ENCODE measurements around the gene COL1A2.

COL1A2 gene

GRCh38 chr7:94382746-94383145 is 11.9 kb upstream of the COL1A2 start:
- TF ChIP-seq USF1 (IDR thresholded peaks at IDR 0.05) (no peak), CEBPB (IDR thresholded peaks at IDR 0.05) (no peak), NFIC (IDR thresholded peaks at IDR 0.05) (no peak), ZBTB7A (IDR thresholded peaks at IDR 0.05; ENCODE audit: low read depth) (no peak)

DNA sequence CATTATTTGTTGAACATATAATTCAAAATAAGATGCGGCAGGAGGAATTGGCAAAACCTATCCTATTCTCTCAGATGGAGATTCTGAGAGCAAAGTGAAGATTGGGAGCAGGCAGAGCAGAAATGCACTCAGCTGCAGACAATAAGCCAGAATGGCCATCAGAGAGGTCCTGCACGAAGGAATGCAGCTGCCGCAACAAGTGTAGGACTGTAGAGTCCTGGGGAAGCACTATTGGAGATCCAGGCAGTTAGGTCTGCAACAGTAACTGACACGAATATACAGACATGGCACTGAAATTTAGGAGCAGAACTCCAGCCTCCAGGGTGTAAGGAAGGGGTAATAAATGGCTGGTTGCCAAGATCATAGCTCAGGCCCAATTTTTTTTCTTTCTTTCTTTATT is 10.4 kb upstream of the COL1A2 start:
- TF ChIP-seq NFIC (IDR thresholded peaks at IDR 0.05) (no peak), CREB1 (IDR thresholded peaks at IDR 0.05; ENCODE audit: low read depth) (no peak), TCF12 (IDR thresholded peaks at IDR 0.05; ENCODE audit: low read depth) (no peak), YY1 (IDR thresholded peaks at IDR 0.05; ENCODE audit: low read depth) (no peak), RAD21 (IDR thresholded peaks at IDR 0.05; ENCODE audit: low read depth) (no peak), FOXM1 (IDR thresholded peaks at IDR 0.05; ENCODE audit: borderline replicate concordance, low read depth) (no peak), USF1 (IDR thresholded peaks at IDR 0.05) (no peak), TAF1 (IDR thresholded peaks at IDR 0.05; ENCODE audit: low read depth) (no peak), EP300 (IDR thresholded peaks at IDR 0.05; ENCODE audit: borderline replicate concordance) (no peak), EGR1 (IDR thresholded peaks at IDR 0.05) (no peak), ZBTB7A (IDR thresholded peaks at IDR 0.05; ENCODE audit: low read depth) (no peak), CEBPB (IDR thresholded peaks at IDR 0.05) (no peak), TEAD4 (IDR thresholded peaks at IDR 0.05) (no peak)
- TF ChIP-seq, protein P1, sequence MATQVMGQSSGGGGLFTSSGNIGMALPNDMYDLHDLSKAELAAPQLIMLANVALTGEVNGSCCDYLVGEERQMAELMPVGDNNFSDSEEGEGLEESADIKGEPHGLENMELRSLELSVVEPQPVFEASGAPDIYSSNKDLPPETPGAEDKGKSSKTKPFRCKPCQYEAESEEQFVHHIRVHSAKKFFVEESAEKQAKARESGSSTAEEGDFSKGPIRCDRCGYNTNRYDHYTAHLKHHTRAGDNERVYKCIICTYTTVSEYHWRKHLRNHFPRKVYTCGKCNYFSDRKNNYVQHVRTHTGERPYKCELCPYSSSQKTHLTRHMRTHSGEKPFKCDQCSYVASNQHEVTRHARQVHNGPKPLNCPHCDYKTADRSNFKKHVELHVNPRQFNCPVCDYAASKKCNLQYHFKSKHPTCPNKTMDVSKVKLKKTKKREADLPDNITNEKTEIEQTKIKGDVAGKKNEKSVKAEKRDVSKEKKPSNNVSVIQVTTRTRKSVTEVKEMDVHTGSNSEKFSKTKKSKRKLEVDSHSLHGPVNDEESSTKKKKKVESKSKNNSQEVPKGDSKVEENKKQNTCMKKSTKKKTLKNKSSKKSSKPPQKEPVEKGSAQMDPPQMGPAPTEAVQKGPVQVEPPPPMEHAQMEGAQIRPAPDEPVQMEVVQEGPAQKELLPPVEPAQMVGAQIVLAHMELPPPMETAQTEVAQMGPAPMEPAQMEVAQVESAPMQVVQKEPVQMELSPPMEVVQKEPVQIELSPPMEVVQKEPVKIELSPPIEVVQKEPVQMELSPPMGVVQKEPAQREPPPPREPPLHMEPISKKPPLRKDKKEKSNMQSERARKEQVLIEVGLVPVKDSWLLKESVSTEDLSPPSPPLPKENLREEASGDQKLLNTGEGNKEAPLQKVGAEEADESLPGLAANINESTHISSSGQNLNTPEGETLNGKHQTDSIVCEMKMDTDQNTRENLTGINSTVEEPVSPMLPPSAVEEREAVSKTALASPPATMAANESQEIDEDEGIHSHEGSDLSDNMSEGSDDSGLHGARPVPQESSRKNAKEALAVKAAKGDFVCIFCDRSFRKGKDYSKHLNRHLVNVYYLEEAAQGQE (IDR thresholded peaks at IDR 0.05; ENCODE audit: low read depth): no peak
- TF ChIP-seq, protein P2, sequence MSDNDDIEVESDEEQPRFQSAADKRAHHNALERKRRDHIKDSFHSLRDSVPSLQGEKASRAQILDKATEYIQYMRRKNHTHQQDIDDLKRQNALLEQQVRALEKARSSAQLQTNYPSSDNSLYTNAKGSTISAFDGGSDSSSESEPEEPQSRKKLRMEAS (IDR thresholded peaks at IDR 0.05): no peak

GRCh38 chr7:94386416-94386815 is 8.3 kb upstream of the COL1A2 start:
- no peak for TF ChIP-seq EGR1 (IDR thresholded peaks at IDR 0.05)

DNA sequence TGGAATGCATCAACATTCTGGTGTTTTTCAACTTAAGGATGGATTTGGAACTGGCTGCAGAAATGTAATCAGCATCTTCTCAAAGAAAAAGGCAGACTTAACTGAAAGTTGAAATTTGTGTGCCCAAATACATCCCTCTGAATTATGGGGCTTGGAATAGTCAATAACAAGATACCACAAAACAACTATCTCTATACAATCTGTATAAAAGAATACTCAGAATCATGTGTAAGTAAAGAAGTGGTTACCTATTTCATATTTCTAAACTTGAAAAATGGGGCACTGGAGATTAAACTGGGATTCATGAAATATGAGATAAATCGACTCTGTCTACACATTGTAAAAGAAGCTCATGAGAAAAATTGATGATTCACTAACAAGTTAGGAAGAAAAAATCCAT is 6.2 kb upstream of the COL1A2 start:
- no peak for TF ChIP-seq USF1 (IDR thresholded peaks at IDR 0.05)
- TF ChIP-seq, protein P2 (IDR thresholded peaks at IDR 0.05): no peak

DNA sequence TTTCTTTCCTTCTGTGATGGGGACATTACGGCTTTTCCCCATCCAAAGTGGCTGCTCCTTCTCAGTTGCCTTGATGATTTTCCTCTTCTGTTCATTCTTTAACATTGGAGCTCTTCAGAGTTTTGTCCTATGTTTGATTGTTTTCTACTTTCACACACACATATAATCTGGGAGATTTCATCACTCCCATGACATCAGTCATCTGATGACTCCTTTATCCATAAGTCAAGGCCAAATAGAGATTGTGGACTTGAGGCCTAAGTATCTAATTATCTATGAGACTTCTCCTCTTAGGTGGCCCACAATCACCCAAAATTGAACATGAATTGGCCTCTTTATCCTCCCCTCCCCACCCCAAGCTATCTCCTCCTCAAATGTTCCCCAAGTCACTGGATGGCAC is 5.3 kb upstream of the COL1A2 start:
- TF ChIP-seq USF1 (IDR thresholded peaks at IDR 0.05) (no peak), EGR1 (IDR thresholded peaks at IDR 0.05) (no peak), CEBPB (IDR thresholded peaks at IDR 0.05) (no peak), CREB1 (IDR thresholded peaks at IDR 0.05; ENCODE audit: low read depth) (no peak), YY1 (IDR thresholded peaks at IDR 0.05; ENCODE audit: low read depth) (no peak), NFIC (IDR thresholded peaks at IDR 0.05) (no peak), EP300 (IDR thresholded peaks at IDR 0.05; ENCODE audit: borderline replicate concordance) (no peak), ZBTB7A (IDR thresholded peaks at IDR 0.05; ENCODE audit: low read depth) (no peak), TAF1 (IDR thresholded peaks at IDR 0.05; ENCODE audit: low read depth) (no peak), TCF12 (IDR thresholded peaks at IDR 0.05; ENCODE audit: low read depth) (no peak), FOXM1 (IDR thresholded peaks at IDR 0.05; ENCODE audit: borderline replicate concordance, low read depth) (no peak), TEAD4 (IDR thresholded peaks at IDR 0.05) (no peak), RAD21 (IDR thresholded peaks at IDR 0.05; ENCODE audit: low read depth) (no peak)
- TF ChIP-seq, protein P2 (IDR thresholded peaks at IDR 0.05): no peak
- TF ChIP-seq, protein P1 (IDR thresholded peaks at IDR 0.05; ENCODE audit: low read depth): no peak
